Inflammatory macrophage treated with lipopolysaccharide for 4 hours (primary cell): ENCODE data around the gene PLCB4.

Source experiments
- DNase-seq: peaks from one replicate; pipeline ENCODE4 v3.0.0-alpha.2; 2020

The PLCB4 gene

DNA sequence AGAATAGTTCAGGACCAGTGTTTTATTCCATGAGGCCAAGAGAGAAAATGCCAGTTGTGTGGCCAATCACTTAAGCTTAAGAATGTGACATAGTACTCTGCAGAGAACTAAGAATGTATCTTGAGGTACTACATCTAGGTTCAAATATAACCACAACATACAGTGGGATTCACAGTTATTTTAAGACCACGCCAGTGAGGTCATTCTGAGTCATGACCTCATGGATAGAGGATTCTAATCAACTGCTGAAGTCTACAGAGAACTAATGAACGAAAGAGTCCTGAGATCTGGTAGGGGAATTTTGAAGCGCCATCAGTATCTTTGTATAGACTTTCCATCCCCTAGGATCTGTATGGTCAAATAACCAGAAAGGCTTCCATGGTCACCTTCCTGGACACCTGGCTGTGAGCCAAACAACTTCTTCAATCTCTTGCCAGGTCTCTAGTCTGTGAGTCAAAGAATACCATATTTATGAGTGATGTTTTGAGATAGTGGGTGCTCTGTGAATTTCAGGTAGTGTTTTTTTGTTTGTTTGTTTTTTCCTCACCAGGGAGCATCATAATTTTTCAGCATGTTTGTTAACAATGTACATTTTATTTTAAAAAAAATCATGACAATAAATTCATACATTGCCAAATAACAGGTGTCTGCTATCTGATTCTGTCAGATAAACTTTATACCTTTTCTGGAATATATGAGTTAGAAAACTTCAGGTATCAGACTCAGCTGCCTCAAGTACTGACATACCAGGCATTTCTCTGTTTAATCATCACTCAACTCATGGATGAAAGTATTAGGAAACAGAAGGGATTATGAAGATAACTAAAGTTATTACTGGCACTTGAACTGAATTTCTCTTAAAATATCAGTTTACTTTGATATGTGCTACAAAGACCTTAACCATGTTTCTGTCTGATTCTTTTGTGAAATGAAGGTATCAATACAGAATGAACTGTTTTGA lies 217.9 kb downstream of the PLCB4 start:
- DNase-seq: no peak

GRCh38 chr20:9287826-9288225 lies 218.9 kb downstream of the PLCB4 start:
- no peak for DNase-seq

GRCh38 chr20:9290331-9290730 lies 221.4 kb downstream of the PLCB4 start:
- DNase-seq: no peak

DNA sequence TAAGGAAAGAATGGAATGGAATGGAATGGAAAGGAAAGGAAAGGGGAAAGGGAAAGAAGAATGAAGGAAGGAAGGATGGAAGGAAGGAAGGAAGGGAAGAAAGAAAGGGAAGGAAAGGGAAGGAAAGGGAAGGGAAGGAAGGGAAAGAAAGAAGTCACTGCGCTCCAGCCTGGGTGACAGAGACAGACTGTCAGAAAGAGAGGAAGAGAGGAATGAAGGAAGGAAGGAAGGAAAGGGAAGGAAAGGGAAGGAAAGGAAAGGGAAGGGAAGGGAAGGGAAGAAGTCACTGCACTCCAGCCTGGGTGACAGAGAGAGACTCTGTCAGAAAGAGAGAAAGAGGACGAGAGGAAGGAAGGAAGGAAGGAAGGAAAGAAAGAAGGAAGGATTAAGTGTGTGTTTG lies 224.3 kb downstream of the PLCB4 start:
- no peak for DNase-seq

DNA sequence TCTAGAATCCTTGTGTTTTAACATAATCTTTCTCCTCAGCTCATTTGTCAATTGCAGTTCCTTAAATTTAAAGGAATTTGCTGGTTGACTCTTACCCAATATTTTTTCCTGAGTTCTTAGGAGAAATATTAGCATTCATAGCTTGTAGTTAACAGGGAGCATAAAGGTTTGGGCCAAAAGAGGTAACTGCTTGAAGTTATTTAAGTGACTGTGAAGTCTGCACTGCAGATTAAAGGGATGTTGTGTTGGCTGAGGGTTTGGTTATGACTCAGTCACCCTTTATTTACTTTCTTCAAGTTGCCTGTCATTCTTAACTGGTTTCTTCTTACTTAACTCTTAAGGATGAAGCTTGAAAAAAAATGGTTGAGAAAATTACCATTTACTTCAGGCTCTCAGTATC lies 225.2 kb downstream of the PLCB4 start:
- DNase-seq: peak; percentile 8

GRCh38 chr20:9298906-9299305 lies 230.0 kb downstream of the PLCB4 start:
- DNase-seq: no peak

- DNase-seq: no peak
These were observed 231.2 kb downstream of the PLCB4 start for GRCh38 chr20:9300080-9300479.

GRCh38 chr20:9300534-9300933 lies 231.6 kb downstream of the PLCB4 start:
- no peak for DNase-seq

- no peak for DNase-seq
These were observed 232.5 kb downstream of the PLCB4 start for GRCh38 chr20:9301129-9302090.

- no peak for DNase-seq
These were observed 233.2 kb downstream of the PLCB4 start for GRCh38 chr20:9302091-9302462.

- DNase-seq: peak; percentile 80
These were observed 237.6 kb downstream of the PLCB4 start for GRCh38 chr20:9306521-9306920.

GRCh38 chr20:9308056-9308455 lies 239.2 kb downstream of the PLCB4 start:
- DNase-seq: no peak

DNA sequence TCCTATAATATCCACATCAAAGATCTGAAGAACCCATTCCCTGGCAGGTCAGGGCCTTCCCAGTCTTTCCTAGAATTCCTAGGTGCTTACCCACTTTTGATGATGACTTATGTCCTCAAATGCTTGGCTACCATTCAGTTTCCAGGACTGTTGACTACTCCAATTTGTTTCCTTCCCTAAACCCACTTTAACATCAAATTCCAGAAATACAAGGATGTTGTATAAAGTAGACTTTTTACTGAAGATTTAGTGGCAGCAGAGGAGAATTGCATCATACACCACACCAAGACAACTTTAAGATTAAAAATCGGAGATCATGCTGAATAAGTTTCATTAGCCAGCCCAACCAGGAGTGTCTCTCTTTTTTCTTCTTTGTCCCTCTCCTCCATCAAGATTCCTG lies 242.2 kb downstream of the PLCB4 start:
- DNase-seq: no peak

GRCh38 chr20:9319687-9320384 lies 250.9 kb downstream of the PLCB4 start:
- peak; percentile 70 for DNase-seq

DNA sequence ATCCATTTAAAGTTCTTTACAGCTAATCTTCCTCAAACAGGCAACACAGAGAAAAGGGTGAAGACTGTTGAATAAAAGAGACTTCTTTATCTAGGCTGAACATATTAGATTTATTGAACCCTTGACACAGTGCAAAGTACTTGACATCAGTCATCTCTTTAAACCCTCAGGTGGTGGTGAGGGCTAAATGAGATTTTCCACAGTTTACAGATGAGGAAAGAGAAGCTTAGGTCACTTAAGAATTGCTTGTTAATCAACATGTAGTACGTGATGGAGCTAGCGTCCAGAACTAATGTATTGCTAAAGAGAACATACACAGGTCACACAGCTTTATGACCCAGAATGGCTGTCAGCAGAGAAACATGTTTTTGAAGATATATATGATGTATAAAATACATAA lies 252.1 kb downstream of the PLCB4 start:
- no peak for DNase-seq

DNA sequence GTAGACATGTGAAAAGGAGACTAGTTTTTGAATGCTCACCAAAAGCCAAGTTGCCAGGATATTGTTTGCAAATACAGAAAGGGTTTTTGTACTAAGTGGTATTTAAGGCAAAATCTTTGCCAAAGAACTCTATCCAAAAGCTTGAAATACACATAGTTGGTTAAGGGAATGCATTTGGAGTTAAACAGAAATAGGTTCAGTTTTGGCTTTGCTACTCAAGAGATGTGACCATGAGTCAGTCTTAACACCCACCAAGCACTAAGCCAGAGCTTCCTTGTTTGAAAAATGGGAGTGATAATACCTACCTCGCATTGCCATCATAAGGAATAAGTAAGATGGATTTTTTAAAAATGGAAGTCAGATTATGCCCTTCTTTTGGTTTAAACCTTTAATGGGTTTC lies 253.8 kb downstream of the PLCB4 start:
- DNase-seq: peak; percentile 52

DNA sequence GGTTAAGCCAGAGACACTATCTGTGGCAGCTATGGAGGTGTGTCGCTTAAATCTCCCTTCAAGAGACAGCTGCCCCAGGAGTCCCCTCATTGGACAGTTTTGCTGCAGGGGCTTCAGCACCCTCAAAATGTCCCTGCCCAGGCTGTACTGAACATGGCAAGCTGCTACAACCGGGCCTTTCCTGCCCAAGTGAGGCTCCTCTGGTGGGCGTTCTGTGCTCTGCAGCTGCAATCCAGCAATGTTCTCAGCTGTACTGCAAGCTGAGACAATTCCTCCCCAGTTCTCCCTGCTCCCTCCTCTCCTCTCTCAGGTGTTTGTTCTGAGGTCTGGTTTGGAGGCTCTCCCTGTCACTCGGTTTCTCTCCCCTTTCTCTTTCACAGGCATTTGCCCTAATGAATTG lies 254.7 kb downstream of the PLCB4 start:
- peak; percentile 10 for DNase-seq

GRCh38 chr20:9329355-9330101 lies 260.6 kb downstream of the PLCB4 start:
- no peak for DNase-seq

GRCh38 chr20:9330151-9330550 lies 261.3 kb downstream of the PLCB4 start:
- DNase-seq: no peak

- no peak for DNase-seq
These were observed 263.0 kb downstream of the PLCB4 start for GRCh38 chr20:9331707-9332435.

GRCh38 chr20:9332791-9333479 lies 264.0 kb downstream of the PLCB4 start:
- no peak for DNase-seq
